Activated naive CD8-positive, alpha-beta T cell treated with anti-CD3 and anti-CD28 coated beads, Interleukin-2, amount 10 ng/mL, durations not matched to agents 7 days and 5 days (primary cell): ENCODE results near the gene ABCD1. TPM values are rescaled to one million over a fixed set of nuclear protein-coding genes. Genes with fewer than 3 reads are reported as not detected.
A peak's percentile ranks its signal among the peaks of the same experiment; 100 is the strongest.
"Not testable (repeated sequence)": the region's sequence is repeated elsewhere in the genome, so short reads cannot be mapped to it uniquely, and the experiment has no call there.

Experiments
- ATAC-seq: fragments of 150-1000 bp; cut with Tn5 transposase; one replicate; pipeline ENCODE4 v1.10.0; 2021; ENCODE audit warnings: low read depth, moderate library complexity
- POLR2A ChIA-PET: fragments of 350-600 bp; sonication (Branson Sonifier 250); formaldehyde crosslinking; loops from one replicate; lab custom pipeline; 2021; ENCODE audit warnings: antibody characterized with exemption; lab: Charles Lee
- DNase-seq: peaks from one replicate; pipeline ENCODE4 v3.0.0; 2021
- H3K27ac Mint-ChIP-seq: one replicate; pipeline ENCODE4 v1.8.0; 2022; ENCODE audit warnings: mild to moderate bottlenecking, mixed read lengths
- H3K27me3 Mint-ChIP-seq: one replicate; pipeline ENCODE4 v1.8.0; 2022; ENCODE audit warnings: mild to moderate bottlenecking, moderate library complexity, mixed read lengths
- H3K36me3 Mint-ChIP-seq: one replicate; pipeline ENCODE4 v1.8.0; 2021; ENCODE audit warnings: mild to moderate bottlenecking, mixed read lengths
- H3K4me1 Mint-ChIP-seq: one replicate; pipeline ENCODE4 v1.8.0; 2021; ENCODE audit warnings: mixed read lengths
- H3K4me3 Mint-ChIP-seq: one replicate; pipeline ENCODE4 v1.8.0; 2022; ENCODE audit warnings: mild to moderate bottlenecking, moderate library complexity, mixed read lengths
- H3K9me3 Mint-ChIP-seq: one replicate; pipeline ENCODE4 v1.8.0; 2021; ENCODE audit warnings: mixed read lengths
- total RNA-seq, 2 experiments: library from RNA; stranded (reverse); gene quantifications; one replicate each; pipeline ENCODE4 v1.2.3, GENCODE V29; 2021

ABCD1 gene
- total RNA-seq, 2 experiments from 2014 or later = 15.9 to 16.4 TPM

DNA sequence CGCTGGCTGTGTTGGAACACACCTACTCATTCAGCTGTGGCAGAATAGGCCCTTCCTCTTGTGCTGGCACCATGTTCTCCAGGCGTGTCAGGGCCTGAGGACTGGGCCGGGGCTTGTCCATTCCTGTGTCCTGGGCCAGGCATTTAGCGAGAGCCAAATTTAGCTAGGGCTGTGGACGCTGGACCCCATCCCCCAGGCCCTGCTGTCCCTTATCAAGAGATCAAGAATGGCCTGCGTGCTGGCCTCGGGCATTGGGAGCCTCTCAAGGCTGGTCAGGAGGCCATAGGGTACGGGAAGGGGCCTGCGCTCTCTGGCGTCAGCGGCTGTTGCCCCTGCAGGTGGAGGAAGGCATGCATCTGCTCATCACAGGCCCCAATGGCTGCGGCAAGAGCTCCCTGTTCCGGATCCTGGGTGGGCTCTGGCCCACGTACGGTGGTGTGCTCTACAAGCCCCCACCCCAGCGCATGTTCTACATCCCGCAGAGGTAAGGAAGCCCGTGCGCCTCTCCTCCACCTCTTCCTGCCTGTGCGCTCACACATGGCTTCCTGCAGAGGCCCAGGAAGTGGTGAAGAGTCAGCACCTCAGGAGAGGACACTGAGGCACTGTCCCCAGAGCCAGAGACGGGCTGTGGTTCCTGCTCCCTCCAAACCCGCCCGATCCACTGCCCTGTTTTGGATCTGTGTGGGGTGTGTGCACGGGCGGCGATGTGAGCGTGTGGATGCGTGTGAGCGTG lies 15.3 kb downstream of the ABCD1 start:
- POLR2A ChIA-PET = interaction anchor here (1.9 kb wide), 1 partner anchor 13 kb away, joined by 13 read pairs; no protein-coding TSS in a partner anchor
- peak overlapping the region; percentile 76 for H3K4me3 Mint-ChIP-seq
- peak; percentile 94 for ATAC-seq
- DNase-seq = peak; percentile 46
- H3K36me3 Mint-ChIP-seq = peaks cover 11% of the 10 kb centered on the region
- peaks cover 21% of the 10 kb centered on the region for H3K4me1 Mint-ChIP-seq
- peak overlapping the region; percentile 90 for H3K27ac Mint-ChIP-seq
- H3K27me3 Mint-ChIP-seq = peaks cover 2% of the 10 kb centered on the region
- no peaks in the 10 kb centered on the region for H3K9me3 Mint-ChIP-seq

DNA sequence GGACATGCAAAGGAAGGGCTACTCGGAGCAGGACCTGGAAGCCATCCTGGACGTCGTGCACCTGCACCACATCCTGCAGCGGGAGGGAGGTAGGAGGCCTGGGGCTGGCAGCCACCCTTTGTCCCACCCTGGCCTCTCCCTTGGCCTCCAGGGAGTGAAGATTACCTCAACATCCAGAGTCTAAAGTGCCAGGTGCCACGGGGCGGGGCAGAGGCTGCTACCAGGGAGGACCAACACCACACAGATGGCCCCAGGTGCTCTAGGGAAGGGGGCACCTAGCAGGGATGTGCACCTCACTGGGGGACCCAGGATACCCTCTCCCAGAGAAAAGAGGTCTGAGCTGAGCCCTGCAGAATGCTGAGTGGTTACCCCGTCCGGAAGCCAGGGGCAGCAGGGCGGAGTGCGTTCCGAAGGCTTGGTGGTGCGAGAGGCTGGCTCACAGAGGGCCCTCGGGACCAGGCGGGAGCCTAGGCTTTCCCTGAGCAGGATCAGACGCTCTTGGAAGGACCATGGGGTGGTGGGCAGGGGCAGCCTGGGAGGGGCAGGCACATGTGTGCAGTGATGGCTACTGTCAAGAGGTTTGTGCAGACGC lies 16.1 kb downstream of the ABCD1 start:
- peak; percentile 6 for ATAC-seq
- peak overlapping the region; percentile 90 for H3K27ac Mint-ChIP-seq
- POLR2A ChIA-PET = interaction anchor here (1.9 kb wide), 1 partner anchor 14 kb away, joined by 13 read pairs; no protein-coding TSS in a partner anchor
- peaks cover 4% of the 10 kb centered on the region for H3K36me3 Mint-ChIP-seq
- H3K27me3 Mint-ChIP-seq = peaks cover 3% of the 10 kb centered on the region
- H3K4me1 Mint-ChIP-seq = peaks cover 13% of the 10 kb centered on the region
- no peak for DNase-seq
- no peaks in the 10 kb centered on the region for H3K9me3 Mint-ChIP-seq
- peak overlapping the region; percentile 76 for H3K4me3 Mint-ChIP-seq

DNA sequence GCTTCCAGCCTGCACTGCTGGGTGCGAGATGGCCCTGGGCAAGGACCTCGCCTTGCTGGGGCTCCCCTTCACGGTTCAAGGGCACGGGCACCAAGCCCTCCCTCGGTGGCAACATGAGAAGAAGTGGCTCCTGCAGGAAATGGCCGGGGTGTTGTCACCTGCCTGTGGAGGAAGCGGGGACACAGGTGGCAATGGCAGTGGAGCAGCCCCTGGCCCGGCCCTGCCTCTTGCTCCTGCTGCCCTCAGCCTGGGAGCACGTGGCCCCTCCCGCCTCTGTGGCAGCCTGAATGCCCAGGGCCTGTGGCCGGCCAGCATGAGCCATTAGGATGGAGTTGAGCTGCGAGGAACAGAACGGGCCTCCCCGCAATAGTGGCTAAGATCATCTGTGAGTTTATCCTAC lies 16.8 kb downstream of the ABCD1 start:
- DNase-seq (no peak), ATAC-seq (no peak)
- POLR2A ChIA-PET = no interaction called here
- H3K9me3 Mint-ChIP-seq = no peaks in the 10 kb centered on the region
- peak overlapping the region; percentile 65 for H3K4me3 Mint-ChIP-seq
- peaks cover 13% of the 10 kb centered on the region for H3K4me1 Mint-ChIP-seq
- H3K36me3 Mint-ChIP-seq = peaks cover 4% of the 10 kb centered on the region
- H3K27ac Mint-ChIP-seq = peak overlapping the region; percentile 90
- peaks cover 7% of the 10 kb centered on the region for H3K27me3 Mint-ChIP-seq

DNA sequence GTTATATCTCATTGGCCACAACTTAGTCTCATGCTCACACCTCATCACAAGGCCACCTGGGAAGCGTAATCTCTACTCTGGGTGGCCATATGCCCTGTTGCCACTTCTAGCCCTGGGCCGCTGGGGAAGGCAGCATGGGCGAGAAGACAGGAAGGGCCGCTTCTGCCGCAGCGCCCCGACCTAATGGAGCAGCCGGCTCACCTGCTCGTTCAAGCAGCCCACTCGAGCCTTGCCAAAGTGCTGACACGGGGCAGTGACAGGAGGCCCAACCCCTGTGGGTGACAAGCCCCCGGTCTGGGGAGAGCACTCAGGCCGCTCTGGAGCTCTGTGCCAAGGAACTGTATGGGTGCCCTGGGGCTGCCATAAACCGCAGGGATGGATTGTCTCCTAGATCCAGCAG lies 17.5 kb downstream of the ABCD1 start:
- H3K4me3 Mint-ChIP-seq, POLR2A ChIA-PET, H3K9me3 Mint-ChIP-seq, H3K27ac Mint-ChIP-seq, H3K36me3 Mint-ChIP-seq, ATAC-seq, DNase-seq, H3K27me3 Mint-ChIP-seq: not testable (repeated sequence)
- peaks cover 13% of the 10 kb centered on the region for H3K4me1 Mint-ChIP-seq

DNA sequence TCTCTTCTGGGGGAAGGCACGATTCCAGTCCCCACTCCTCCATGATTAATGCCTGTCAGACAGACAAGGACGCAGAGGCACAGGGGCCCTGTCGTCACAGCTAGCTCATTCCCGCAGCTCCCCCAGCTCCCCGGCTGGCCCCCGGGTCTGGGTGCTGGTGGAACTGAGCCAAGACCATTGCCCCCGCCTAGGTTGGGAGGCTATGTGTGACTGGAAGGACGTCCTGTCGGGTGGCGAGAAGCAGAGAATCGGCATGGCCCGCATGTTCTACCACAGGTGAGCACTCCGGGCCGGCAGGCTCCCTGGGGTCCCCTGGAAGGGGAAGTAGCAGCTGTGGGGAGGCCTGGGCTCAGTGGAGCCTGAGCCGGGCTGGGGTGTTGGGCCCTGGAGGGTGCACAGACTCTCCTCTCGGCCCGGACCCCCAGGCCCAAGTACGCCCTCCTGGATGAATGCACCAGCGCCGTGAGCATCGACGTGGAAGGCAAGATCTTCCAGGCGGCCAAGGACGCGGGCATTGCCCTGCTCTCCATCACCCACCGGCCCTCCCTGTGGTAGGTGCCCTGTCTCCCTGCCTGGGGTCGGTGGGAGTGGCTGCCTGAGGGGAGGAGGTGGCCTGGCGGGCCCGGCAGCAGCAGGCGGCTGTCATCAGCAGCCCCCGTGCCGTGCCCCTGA lies 18.3 kb downstream of the ABCD1 start:
- H3K4me3 Mint-ChIP-seq, POLR2A ChIA-PET, H3K27ac Mint-ChIP-seq: not testable (repeated sequence)

DNA sequence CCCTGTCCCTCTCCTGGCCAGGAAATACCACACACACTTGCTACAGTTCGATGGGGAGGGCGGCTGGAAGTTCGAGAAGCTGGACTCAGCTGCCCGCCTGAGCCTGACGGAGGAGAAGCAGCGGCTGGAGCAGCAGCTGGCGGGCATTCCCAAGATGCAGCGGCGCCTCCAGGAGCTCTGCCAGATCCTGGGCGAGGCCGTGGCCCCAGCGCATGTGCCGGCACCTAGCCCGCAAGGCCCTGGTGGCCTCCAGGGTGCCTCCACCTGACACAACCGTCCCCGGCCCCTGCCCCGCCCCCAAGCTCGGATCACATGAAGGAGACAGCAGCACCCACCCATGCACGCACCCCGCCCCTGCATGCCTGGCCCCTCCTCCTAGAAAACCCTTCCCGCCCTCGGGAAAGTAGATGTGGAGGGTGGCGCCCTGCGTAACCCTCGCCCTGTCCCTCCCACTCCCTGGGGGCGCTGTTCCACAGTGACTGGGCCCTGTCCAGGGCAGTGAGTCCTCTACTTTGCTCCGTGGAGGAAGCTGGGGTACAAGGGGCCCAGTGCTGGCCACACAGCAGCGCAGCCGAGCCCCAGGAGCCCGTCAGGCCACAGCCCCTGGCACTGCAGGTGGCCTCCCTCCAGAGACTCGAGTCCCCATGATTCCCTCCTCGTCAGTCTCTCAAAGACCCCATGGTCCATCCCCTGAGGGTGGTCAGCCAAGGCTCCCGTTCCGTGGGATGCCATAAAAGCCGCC lies 19.0 kb downstream of the ABCD1 start:
- H3K9me3 Mint-ChIP-seq, DNase-seq, H3K4me3 Mint-ChIP-seq, ATAC-seq, H3K27ac Mint-ChIP-seq, H3K27me3 Mint-ChIP-seq, POLR2A ChIA-PET, H3K36me3 Mint-ChIP-seq: not testable (repeated sequence)
- H3K4me1 Mint-ChIP-seq = peaks cover 13% of the 10 kb centered on the region

More for the DNA sequence above, 18.3 kb downstream of the ABCD1 start:
- H3K27me3 Mint-ChIP-seq, H3K9me3 Mint-ChIP-seq, ATAC-seq, H3K36me3 Mint-ChIP-seq, DNase-seq: not testable (repeated sequence)
- H3K4me1 Mint-ChIP-seq = peaks cover 13% of the 10 kb centered on the region

DNA sequence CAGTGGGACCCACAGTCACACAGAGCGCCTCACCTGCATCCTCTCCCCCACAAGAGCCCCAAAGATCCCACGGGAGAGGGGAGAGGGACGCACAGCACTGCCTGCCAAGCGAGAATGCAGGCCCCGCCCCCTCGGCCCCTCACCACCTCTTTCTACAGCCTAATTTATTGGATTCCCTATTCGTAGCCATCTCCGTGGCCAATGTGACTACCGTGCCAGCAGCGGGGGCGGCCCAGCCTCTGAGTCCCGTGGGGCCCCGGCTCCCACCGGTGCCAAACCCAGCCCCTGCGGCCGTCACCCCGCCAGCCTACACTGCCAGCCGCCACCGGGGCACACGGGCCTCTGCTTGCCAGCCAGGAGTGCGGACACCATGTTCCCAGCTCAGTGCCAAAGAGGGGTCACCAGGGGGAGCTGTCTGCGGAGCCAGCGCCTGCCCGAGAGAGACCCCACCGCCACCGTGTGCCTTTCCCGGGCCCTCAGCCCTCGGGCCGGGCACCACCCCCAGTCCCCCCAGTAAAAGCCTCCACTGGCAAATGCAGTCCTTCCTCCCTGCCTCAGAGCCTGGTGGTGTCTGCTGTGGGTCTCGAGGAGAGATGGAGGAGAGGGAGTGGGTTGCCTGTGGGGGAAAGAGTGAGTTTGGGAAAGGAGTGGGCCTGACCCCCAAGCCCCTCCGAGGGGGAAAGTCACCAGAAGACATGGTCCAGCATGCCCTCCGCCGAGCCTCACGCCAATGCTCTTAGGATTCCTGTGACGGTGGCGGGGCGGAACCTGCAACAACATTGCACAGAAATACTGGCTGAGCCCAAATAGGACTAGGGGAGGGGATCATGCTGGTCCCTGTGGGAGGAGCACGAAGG lies 19.8 kb downstream of the ABCD1 start:
- peaks cover 12% of the 10 kb centered on the region for H3K4me1 Mint-ChIP-seq

DNA sequence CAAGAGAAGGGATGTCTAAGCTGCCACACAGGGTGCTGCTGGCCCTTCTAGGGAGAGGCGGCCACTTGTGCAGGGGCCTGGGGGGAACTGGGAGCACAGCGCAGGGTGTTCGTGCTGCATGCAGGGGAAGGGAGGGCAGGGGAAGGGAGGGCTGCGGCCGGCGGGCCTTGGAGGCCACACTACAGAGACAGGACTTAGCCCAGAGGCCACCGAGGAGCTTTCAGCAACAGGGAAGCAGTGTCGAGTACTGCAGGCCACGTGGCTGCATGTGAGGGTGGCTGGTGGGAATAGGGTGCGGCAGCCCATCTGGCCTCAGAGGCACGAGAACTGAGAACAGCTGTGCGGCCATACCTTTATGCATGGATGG lies 20.4 kb downstream of the ABCD1 start:
- H3K4me1 Mint-ChIP-seq, H3K4me3 Mint-ChIP-seq, H3K36me3 Mint-ChIP-seq, H3K27ac Mint-ChIP-seq, ATAC-seq, H3K9me3 Mint-ChIP-seq, POLR2A ChIA-PET, DNase-seq: not testable (repeated sequence)
- H3K27me3 Mint-ChIP-seq = peaks cover 12% of the 10 kb centered on the region

More for the DNA sequence above, 19.8 kb downstream of the ABCD1 start:
- no peak overlapping the region for H3K4me3 Mint-ChIP-seq
- ATAC-seq (no peak), DNase-seq (no peak)
- peaks cover 3% of the 10 kb centered on the region for H3K36me3 Mint-ChIP-seq
- H3K9me3 Mint-ChIP-seq = no peaks in the 10 kb centered on the region
- peaks cover 9% of the 10 kb centered on the region for H3K27me3 Mint-ChIP-seq
- POLR2A ChIA-PET = no interaction called here
- no peak overlapping the region for H3K27ac Mint-ChIP-seq

DNA sequence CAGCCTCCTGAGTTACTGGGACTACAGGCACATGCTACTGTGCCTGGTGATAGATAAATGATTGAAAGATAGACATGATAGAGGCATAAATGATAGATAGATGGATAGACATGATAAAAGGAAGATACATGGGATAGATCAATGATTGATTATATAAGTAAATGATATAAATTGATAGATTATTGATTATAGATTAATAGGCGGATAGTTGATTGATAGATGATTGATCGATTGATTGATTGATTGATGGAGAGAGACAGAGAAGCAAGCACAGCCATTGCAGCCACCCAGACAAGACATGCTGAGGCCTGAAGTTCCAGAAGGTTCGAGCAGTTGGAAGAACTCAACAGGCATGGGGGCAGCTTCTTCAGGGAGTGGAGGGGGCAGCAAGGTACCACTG lies 21.7 kb downstream of the ABCD1 start:
- no peak overlapping the region for H3K27ac Mint-ChIP-seq
- H3K4me3 Mint-ChIP-seq = no peak overlapping the region
- POLR2A ChIA-PET = no interaction called here
- H3K9me3 Mint-ChIP-seq = no peaks in the 10 kb centered on the region
- H3K4me1 Mint-ChIP-seq = peaks cover 3% of the 10 kb centered on the region
- peaks cover 12% of the 10 kb centered on the region for H3K27me3 Mint-ChIP-seq
- H3K36me3 Mint-ChIP-seq = no peaks in the 10 kb centered on the region
- no peak for ATAC-seq
- no peak for DNase-seq

DNA sequence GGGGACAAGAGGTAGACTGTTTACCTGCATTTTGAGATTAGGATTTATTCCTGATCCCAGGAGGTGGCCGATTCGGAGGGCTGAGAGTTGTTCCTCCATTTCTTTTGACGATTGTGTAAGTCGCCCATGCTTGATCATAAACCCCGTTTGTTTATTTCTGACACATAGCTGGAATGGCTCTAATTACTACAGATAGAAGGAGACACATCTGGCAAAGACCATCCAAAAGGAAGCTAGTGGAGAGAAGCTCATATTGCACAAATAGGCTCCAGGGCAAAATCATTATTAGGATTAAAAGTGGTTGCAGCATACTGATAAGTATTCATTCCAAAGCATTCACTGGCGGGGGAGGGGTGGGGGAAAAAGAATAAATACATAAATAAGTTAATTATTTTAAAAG lies 22.3 kb downstream of the ABCD1 start:
- H3K36me3 Mint-ChIP-seq, ATAC-seq, H3K4me3 Mint-ChIP-seq, H3K9me3 Mint-ChIP-seq, POLR2A ChIA-PET, H3K4me1 Mint-ChIP-seq, H3K27ac Mint-ChIP-seq, DNase-seq: not testable (repeated sequence)
- H3K27me3 Mint-ChIP-seq = peaks cover 12% of the 10 kb centered on the region

DNA sequence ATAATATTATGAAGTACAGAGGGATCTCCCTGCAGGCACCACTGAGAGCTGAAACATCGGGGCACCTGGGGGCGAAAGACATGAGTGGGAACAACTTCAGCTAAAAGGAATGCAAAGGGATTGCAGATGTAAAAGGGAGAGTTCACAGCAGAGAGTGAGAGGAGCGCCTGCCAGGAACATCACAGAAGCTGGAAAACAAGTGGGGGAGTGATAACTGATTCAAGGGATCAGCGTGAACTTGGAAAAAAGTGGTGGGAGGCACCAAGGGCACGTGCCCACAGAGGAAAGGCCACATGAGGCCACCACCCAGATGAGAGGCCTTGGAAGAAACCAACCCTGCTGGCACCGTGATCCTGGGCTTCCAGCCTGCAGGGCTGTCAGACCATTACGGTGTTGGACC lies 24.4 kb downstream of the ABCD1 start:
- H3K4me3 Mint-ChIP-seq, POLR2A ChIA-PET, H3K4me1 Mint-ChIP-seq, DNase-seq, H3K36me3 Mint-ChIP-seq, ATAC-seq, H3K9me3 Mint-ChIP-seq, H3K27ac Mint-ChIP-seq: not testable (repeated sequence)
- peaks cover 15% of the 10 kb centered on the region for H3K27me3 Mint-ChIP-seq

DNA sequence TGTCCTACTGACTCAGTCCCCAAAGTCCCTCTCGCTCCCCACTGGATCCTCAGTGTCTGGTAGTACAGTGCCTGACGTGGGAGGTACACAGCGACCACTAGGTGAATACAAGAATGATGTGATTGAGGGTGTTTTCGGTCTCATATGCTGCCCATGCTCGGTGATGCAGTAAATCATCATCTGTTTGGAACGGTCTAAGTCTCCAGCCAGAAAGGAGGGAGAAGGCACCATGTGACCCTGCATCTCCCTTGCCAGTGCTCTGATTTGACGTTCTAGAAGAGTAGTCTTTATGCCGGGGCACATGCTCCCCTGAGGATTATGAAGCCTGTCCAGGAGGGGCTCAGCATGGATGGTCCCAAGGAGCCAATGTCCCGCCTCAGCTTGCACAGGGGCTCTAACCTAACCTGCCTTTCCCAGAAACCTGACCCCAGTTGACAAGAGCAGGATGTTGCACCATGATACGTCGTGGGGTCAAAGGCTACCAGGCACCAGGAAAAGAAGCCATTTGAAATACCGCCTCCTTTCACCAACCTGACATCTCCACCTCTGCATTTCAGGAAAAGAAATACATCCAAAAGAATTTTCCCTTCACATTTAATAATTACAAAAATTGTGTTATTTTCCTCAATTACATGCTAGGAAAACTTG lies 25.6 kb downstream of the ABCD1 start:
- Mint-ChIP-seq H3K9me3 (no peaks in the 10 kb centered on the region), H3K4me1 (peaks cover 2% of the 10 kb centered on the region), H3K4me3 (no peak overlapping the region), H3K27me3 (peaks cover 12% of the 10 kb centered on the region), H3K36me3 (no peaks in the 10 kb centered on the region), H3K27ac (no peak overlapping the region)
- POLR2A ChIA-PET = no interaction called here
- DNase-seq = no peak
- ATAC-seq = no peak
